ENCODE measurements around the gene PRLR.

PRLR gene

GRCh38 chr5:35129921-35130485 is 100.3 kb downstream of the PRLR start:
- TF ChIP-seq CTCF (IDR thresholded peaks at IDR 0.05): no peak

GRCh38 chr5:35129276-35129675 is 101.0 kb downstream of the PRLR start:
- TF ChIP-seq CTCF (IDR thresholded peaks at IDR 0.05): no peak

DNA sequence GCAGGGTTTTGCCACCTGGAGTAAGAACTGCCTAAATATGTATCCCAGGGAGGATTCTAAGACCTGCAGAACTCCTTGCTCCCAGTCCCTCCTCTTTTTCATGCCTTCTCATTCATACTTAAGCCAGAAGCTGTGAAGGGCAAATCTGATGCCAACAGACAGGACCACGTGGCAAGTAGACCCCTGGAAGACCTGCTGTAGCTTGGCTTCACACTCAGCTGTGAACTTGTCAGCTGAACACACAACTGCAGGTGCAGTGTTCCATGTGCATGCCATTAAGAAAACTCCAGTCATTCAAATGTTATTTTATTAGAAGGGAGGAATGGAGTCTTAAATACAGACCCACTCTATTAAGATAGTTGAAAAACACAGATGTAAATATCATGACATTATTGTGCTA is 103.3 kb downstream of the PRLR start:
- no peak for TF ChIP-seq CTCF (IDR thresholded peaks at IDR 0.05)

GRCh38 chr5:35125746-35126145 is 104.5 kb downstream of the PRLR start:
- no peak for TF ChIP-seq CTCF (IDR thresholded peaks at IDR 0.05)

GRCh38 chr5:35124932-35125331 is 105.4 kb downstream of the PRLR start:
- TF ChIP-seq CTCF (IDR thresholded peaks at IDR 0.05): no peak

- no peak for TF ChIP-seq CTCF (IDR thresholded peaks at IDR 0.05)
Measured at GRCh38 chr5:35122819-35123218, 107.5 kb downstream of the PRLR start.

- TF ChIP-seq CTCF (IDR thresholded peaks at IDR 0.05): no peak
Measured at GRCh38 chr5:35120715-35121114, 109.6 kb downstream of the PRLR start.

GRCh38 chr5:35117967-35118366 is 112.3 kb downstream of the PRLR start:
- TF ChIP-seq CTCF (IDR thresholded peaks at IDR 0.05): no peak

Measured in LNCAP (cell line).